ENCODE results near the gene MCTP2.

MCTP2 gene

GRCh38 chr15:94362385-94363092, 131.2 kb downstream of the MCTP2 start:
- no peak for DNase-seq

GRCh38 chr15:94363382-94363781, 132.0 kb downstream of the MCTP2 start:
- no peak for DNase-seq

DNA sequence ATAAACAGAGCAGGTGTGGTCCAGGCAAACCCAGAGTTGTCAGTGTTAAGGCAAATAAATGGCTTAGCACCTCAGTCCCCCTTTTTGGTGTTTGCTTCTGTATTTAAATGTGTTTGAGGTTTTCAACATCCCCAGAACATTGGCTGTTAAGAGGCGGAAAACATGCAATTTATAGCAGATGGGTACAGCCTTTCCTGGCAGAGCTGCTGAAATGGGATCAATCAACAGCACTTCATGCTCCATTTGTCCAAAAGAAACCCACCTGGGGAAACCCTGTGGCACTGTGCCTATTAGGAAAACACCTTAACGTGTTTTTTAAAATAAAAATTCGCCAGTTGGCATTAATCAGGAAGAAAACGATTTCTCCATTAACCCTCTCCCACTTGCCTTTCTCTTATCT, 135.4 kb downstream of the MCTP2 start:
- no peak for DNase-seq

- DNase-seq: no peak
Observed at GRCh38 chr15:94367726-94368535, 136.6 kb downstream of the MCTP2 start.

DNA sequence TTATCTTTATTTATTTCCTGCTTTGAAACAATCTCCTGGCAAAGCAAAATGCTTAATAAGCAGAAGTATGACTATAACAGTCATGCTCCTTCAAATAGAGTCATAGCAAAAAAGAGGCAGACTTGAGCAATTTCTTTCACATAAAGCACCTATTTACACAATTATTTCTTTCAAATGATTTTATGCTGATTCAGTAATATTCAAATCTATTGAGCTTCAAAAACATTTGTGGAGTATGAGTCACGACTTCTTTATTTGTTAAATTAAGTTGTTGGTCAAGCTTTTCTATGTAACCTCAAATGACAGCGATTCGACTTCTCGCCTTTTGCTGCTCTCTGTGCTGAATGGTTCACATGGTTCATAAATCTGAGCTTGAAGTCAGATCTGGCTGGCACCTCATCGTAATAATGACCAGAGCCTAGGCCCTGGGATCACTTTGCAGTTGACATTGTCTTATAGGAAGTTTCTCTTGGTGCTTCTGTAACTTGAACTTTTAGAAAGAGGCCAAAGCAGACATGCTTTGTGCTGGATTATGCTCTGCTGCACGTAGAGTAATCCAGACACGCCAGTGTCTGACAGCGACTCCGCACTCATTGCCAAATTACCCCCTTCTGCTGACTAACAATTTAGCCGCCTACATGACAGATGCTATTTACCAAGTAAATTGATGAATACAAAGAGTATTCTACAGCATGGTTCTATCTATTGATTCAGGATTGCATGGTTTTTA, 139.0 kb downstream of the MCTP2 start:
- no peak for DNase-seq

DNA sequence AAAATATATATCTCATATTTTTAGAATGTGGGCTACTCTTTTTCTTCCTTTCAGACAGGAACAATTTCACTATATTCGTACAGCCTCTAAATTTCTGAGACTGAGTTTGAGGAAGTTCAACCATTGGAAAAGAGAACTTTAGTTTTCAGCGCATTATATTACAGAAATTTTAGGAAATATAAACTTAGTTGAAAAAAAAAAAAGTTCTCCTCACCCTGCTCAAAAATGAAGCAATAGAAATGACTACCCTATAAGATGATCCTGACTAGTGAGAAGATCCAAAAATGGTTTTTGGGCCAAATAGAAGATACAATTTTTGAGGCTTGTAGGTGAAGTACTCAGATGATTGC, 139.6 kb downstream of the MCTP2 start:
- DNase-seq: no peak

- no peak for DNase-seq
Observed at GRCh38 chr15:94372821-94373220, 141.5 kb downstream of the MCTP2 start.

GRCh38 chr15:94375997-94376396, 144.6 kb downstream of the MCTP2 start:
- DNase-seq: no peak

DNA sequence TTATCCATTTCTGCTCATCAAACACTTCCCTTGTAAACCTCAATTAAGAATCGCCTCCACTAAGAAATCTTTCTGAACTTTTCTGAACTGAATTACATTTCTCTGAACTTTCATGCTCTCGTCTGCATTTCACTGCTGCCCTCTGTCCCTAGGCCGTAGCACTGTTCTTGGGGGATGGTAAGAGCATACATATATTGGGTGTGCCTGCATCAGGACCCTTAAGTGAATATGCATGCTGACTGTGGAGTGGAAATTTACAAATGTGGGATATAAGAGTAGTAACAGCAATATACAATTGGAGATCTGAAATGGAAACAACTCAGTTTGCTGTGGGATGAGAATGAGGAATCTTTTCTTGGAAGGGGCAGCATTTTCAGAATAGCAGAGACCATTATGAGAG, 148.6 kb downstream of the MCTP2 start:
- no peak for DNase-seq

DNA sequence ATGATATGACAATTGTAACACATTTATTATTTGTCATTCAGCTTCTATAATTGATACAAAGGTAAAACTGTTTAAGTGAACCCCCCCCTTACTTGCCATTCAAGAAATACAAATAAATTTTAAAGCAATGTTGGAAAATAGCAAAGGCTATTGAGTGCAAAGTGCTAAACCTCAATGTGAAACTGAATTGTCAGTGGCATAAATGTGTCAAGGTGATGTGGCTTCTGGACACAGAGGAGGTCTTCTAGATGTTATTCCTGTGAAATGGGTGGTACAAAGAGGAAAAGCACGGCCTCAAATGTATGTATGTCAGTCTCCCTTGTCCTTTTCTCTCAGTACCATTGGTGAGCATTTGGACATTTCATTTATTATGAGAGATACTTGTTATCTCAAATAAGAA, 149.4 kb downstream of the MCTP2 start:
- no peak for DNase-seq

DNA sequence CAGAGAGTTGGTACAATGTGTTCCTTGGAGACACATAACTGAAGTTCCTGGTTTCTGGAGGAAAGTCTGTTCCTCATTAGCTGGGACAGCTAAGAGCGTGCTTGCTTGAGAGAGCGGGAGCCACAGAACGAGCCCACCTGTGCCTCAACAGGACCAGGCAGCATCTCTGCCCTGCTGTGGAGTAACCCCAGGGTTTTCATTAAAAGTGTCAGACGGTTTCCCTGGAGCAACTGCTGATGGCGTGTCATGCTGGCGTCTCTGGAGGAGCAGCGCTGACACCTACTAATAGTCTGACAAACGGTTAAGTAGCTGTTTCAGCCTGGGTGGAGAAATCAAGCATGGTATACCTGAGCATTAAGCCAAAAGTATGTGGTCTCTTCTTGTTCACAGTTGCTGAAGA, 150.0 kb downstream of the MCTP2 start:
- no peak for DNase-seq

GRCh38 chr15:94383041-94383440, 151.7 kb downstream of the MCTP2 start:
- no peak for DNase-seq

- no peak for DNase-seq
Observed at GRCh38 chr15:94383706-94384105, 152.3 kb downstream of the MCTP2 start.

- DNase-seq: no peak
Observed at GRCh38 chr15:94385441-94385840, 154.1 kb downstream of the MCTP2 start.

GRCh38 chr15:94386351-94386750, 155.0 kb downstream of the MCTP2 start:
- DNase-seq: no peak

DNA sequence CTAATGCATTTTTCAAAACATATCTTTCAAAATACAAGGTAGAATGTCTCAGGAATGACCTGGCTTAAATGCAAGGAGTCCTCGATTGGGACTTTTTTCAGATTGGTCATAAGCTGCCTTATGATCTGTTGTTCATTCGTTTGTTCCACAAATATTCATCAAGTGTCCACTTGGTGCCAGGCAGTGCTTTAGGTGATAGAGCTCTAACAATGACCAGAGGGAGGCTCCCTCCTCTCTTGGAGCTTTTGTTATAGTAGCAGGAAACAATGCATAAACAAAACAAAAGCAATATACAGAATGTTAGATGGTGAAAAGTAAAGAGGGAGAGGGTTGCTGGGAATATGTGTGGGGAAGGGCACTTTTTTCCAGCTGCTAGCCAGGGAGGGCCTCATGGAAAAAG, 156.1 kb downstream of the MCTP2 start:
- no peak for DNase-seq

- no peak for DNase-seq
Observed at GRCh38 chr15:94387849-94388441, 156.6 kb downstream of the MCTP2 start.

DNA sequence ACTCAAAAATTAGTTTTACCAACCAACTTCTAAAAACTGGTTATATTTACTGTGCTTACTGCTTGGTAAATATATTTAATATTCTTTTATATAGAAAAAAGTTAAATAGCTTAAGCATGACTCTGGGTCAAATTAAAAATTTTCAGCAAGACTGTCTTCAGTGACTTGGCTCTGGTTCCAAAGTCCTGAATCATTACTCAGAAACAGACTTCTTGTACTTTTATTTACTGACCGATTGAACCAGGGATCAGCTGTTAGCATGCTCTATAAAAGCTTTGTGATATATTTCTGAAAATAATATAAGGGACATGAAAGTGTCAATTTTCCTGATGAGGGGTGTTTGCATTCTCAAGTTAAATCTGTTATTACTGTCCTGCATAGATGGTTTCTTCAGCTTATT, 164.3 kb downstream of the MCTP2 start:
- no peak for DNase-seq

GRCh38 chr15:94397337-94397736, 166.0 kb downstream of the MCTP2 start:
- DNase-seq: no peak

- no peak for DNase-seq
Observed at GRCh38 chr15:94398001-94398400, 166.6 kb downstream of the MCTP2 start.

- no peak for DNase-seq
Observed at GRCh38 chr15:94400526-94401298, 169.4 kb downstream of the MCTP2 start.

GRCh38 chr15:94403331-94403730, 172.0 kb downstream of the MCTP2 start:
- DNase-seq: no peak

All from NCI-H510A (cell line).